Endothelial cell of umbilical vein (primary cell): ENCODE results near the gene GGTLC2. TPM values are rescaled to one million over a fixed set of nuclear protein-coding genes. Genes with fewer than 3 reads are reported as not detected.

Experiments
- BruUV-seq: library from RNA; stranded (reverse); fragments of 400-500 nt; replicated peaks from 2 replicates; lab custom pipeline; 2021; lab: Mats Ljungman, UMichigan
- CTCF ChIA-PET: fragments of 300-600, 350-600 bp; sonication (Branson Sonifier 250); formaldehyde crosslinking; loops from one replicate; lab custom pipeline; 2021; ENCODE audit warnings: antibody characterized with exemption, inconsistent platforms; lab: Charles Lee
- POLR2A ChIA-PET: fragments of 300-600, 350-600 bp; sonication (Branson Sonifier 250); formaldehyde crosslinking; loops from one replicate; lab custom pipeline; 2021; ENCODE audit warnings: antibody characterized with exemption, inconsistent platforms; lab: Charles Lee
- DNase-seq: peaks from one replicate; pipeline ENCODE4 v3.0.0-alpha.2; 2011; ENCODE audit warnings: low read depth, low spot score
- FAIRE-seq: peaks from 2 replicates; lab custom pipeline; 2011; peaks lifted over from hg19 to GRCh38; lab: Jason Lieb, UNC
- H2AFZ ChIP-seq: 2 replicates; pipeline ENCODE4 v1.6.0; 2012; ENCODE audit warnings: low read depth, low read length, control low read depth, inconsistent platforms
- H3K27ac ChIP-seq: 2 replicates; pipeline ENCODE4 v1.5.1; 2011; ENCODE audit warnings: low read depth, mild to moderate bottlenecking, control low read depth, low read length, moderate library complexity; ENCODE audit not compliant: insufficient read depth
- H3K27me3 ChIP-seq, 2 experiments: 2 replicates each; pipeline versions ENCODE4 v1.6.0 to v1.6.1; 2011; ENCODE audit warnings: low read length in 2 of 2, mixed read lengths in 1 of 2; ENCODE audit not compliant: control insufficient read depth in 2 of 2, insufficient read depth in 2 of 2
- H3K36me3 ChIP-seq, 2 experiments: 2 replicates in 1 of 2; 3 replicates in 1 of 2; pipeline ENCODE4 v1.5.1; 2011; ENCODE audit warnings: low read length in 2 of 2, mild to moderate bottlenecking in 1 of 2, moderate library complexity in 1 of 2; ENCODE audit not compliant: control insufficient read depth in 2 of 2, insufficient read depth in 2 of 2; ENCODE audit errors: extremely low read depth in 1 of 2
- H3K4me1 ChIP-seq: 3 replicates; pipeline ENCODE4 v1.5.1; 2011; ENCODE audit warnings: mild to moderate bottlenecking, low read length; ENCODE audit not compliant: control insufficient read depth, insufficient read depth; ENCODE audit errors: extremely low read depth
- H3K4me2 ChIP-seq: 2 replicates; pipeline ENCODE4 v1.6.1; 2011; ENCODE audit warnings: low read length, control low read depth, mixed read lengths; ENCODE audit not compliant: insufficient read depth
- H3K4me3 ChIP-seq, 3 experiments: fragments of 200-600 bp in 1 of 3; sonication (generic), shearing (Covaris generic) in 1 of 3; replicated peaks in 1 of 3; 2 replicates each; pipeline ENCODE4 v1.5.1; 2011 to 2016; ENCODE audit warnings: control low read depth in 3 of 3, low read length in 3 of 3, mild to moderate bottlenecking in 2 of 3, inconsistent platforms in 1 of 3, low read depth in 1 of 3, moderate library complexity in 1 of 3; ENCODE audit not compliant: insufficient read depth in 1 of 3
- H3K79me2 ChIP-seq: 2 replicates; pipeline ENCODE4 v1.6.0; 2012; ENCODE audit warnings: low read length, inconsistent platforms; ENCODE audit not compliant: control insufficient read depth, insufficient read depth
- H3K9ac ChIP-seq: replicated peaks from 2 replicates; pipeline ENCODE3; 2011; ENCODE audit warnings: low read length, control low read depth; ENCODE audit not compliant: insufficient read depth; ENCODE audit errors: extremely low read depth
- H3K9me1 ChIP-seq: replicated peaks from 3 replicates; pipeline ENCODE4 v1.6.0; 2011; ENCODE audit warnings: mild to moderate bottlenecking, low read length; ENCODE audit not compliant: control insufficient read depth, insufficient read depth; ENCODE audit errors: extremely low read depth
- H3K9me3 ChIP-seq: replicated peaks from 2 replicates; pipeline ENCODE4 v1.5.1; 2012; ENCODE audit warnings: low read length, inconsistent platforms; ENCODE audit not compliant: control insufficient read depth, insufficient read depth
- H4K20me1 ChIP-seq: replicated peaks from 2 replicates; pipeline ENCODE3; 2011; ENCODE audit warnings: mild to moderate bottlenecking, low read length; ENCODE audit not compliant: control insufficient read depth, insufficient read depth; ENCODE audit errors: extremely low read depth
- CTCF ChIP-seq, 2 donors: IDR thresholded peaks; 1 replicate in 1 of 2; 2 replicates in 1 of 2; pipeline ENCODE4 v1.5.1; 2011; ENCODE audit warnings: low read length in 2 of 2, mild to moderate bottlenecking in 2 of 2, moderate library complexity in 2 of 2, control low read depth in 1 of 2, inconsistent platforms in 1 of 2, low read depth in 1 of 2; ENCODE audit not compliant: insufficient read depth in 1 of 2; ENCODE audit errors: extremely low read depth in 1 of 2
- EZH2 ChIP-seq: IDR thresholded peaks from 2 replicates; pipeline ENCODE4 v1.6.1; 2012; ENCODE audit warnings: borderline replicate concordance, low read depth, mild to moderate bottlenecking, moderate library complexity, low read length, inconsistent platforms; ENCODE audit not compliant: severe bottlenecking
- FOS ChIP-seq: IDR thresholded peaks from 2 replicates; pipeline ENCODE4 v1.6.1; 2011; ENCODE audit warnings: mild to moderate bottlenecking, low read length, moderate library complexity, borderline replicate concordance; ENCODE audit not compliant: insufficient read depth
- GATA2 ChIP-seq: IDR thresholded peaks from 2 replicates; pipeline ENCODE4 v1.7.0; 2011; ENCODE audit warnings: low read depth, mild to moderate bottlenecking, moderate library complexity, mixed read lengths, low read length; ENCODE audit not compliant: insufficient read length, insufficient read depth
- JUN ChIP-seq: IDR thresholded peaks from 2 replicates; pipeline ENCODE4 v1.6.1; 2011; ENCODE audit warnings: borderline replicate concordance, low read depth; ENCODE audit not compliant: insufficient read length, insufficient read depth
- MAX ChIP-seq: IDR thresholded peaks from 2 replicates; pipeline ENCODE4 v1.6.1; 2011; ENCODE audit not compliant: insufficient read depth, insufficient read length
- MYC ChIP-seq: IDR thresholded peaks from one replicate; pipeline ENCODE4 v1.6.1; 2011; ENCODE audit warnings: mild to moderate bottlenecking, low read depth, low read length
- POLR2A ChIP-seq: IDR thresholded peaks from 2 replicates; pipeline ENCODE4 v1.6.1; 2012; ENCODE audit warnings: low read depth, mild to moderate bottlenecking, control low read depth, low read length
- POLR2AphosphoS5 ChIP-seq: IDR thresholded peaks from 2 replicates; pipeline ENCODE4 v1.6.1; 2012; ENCODE audit warnings: low read depth, mild to moderate bottlenecking, control low read depth, low read length, moderate library complexity; ENCODE audit not compliant: insufficient read depth
- dilution Hi-C: fragments of 300-500 bp; cut with MboI; formaldehyde crosslinking; loops from one replicate; pipeline ENCODE4 v1.15.0; 2019; ENCODE audit warnings: low sequenced_read_pairs; ENCODE audit not compliant: extremely low pct_ligation_motif_present
- intact Hi-C: fragments of 100-400 bp; cut with micrococcal nuclease; formaldehyde crosslinking; loops from one replicate; pipeline ENCODE4 v1.10.0; 2022
- polyA plus RNA-seq, 4 experiments: library from polyadenylated mRNA; depleted of rRNA in 3 of 4; stranded (reverse) in 3 of 4; unstranded in 1 of 4; fragments of >200 nt; gene quantifications; 2 replicates each; pipeline versions ENCODE4 v1.2.1 to v1.2.3, GENCODE V29; 2011 to 2012; ENCODE audit warnings: missing spikeins in 1 of 4
- total RNA-seq: library from RNA; stranded (reverse); gene quantifications from 2 replicates; pipeline ENCODE4 v1.2.3, GENCODE V29; 2021

The GGTLC2 gene
- total and polyA plus RNA-seq, 2 donors (not counting 3 experiments of a cell fraction or from before 2014, with no cell fraction given), result not detected

- FAIRE-seq, result no peak
- no TSS peak for BruUV-seq
- no peak overlapping the region for H3K4me2 ChIP-seq
- H3K4me3 ChIP-seq, result no peak overlapping the region
- no peaks in the 10 kb centered on the region for H3K36me3 ChIP-seq
- no peaks in the 10 kb centered on the region for H3K27me3 ChIP-seq
- no peak overlapping the region for H2AFZ ChIP-seq
- ChIA-PET POLR2A (no interaction called here), CTCF (interaction anchor here (0.7 to 1.9 kb wide), 2 partner anchors 13 to 92 kb away, joined by 3 to 8 read pairs; no protein-coding TSS in a partner anchor)
- dilution Hi-C loops, result no loop called here
- H3K27ac ChIP-seq, result no peak overlapping the region
- no peak overlapping the region for H3K9ac ChIP-seq
- intact Hi-C loops, result no loop called here
- TF ChIP-seq FOS (no peak), GATA2 (no peak), JUN (no peak), MAX (no peak), MYC (no peak), POLR2AphosphoS5 (no peak), POLR2A (no peak), CTCF (IDR thresholded peaks at IDR 0.05; ENCODE audit: extremely low read depth in 1 of 2, insufficient read depth in 1 of 2, low read depth in 1 of 2, low read length in 2 of 2) (no peak), EZH2 (no peak)
- no peaks in the 10 kb centered on the region for H4K20me1 ChIP-seq
- no peaks in the 10 kb centered on the region for H3K9me1 ChIP-seq
- no peaks in the 10 kb centered on the region for H3K79me2 ChIP-seq
- no peaks in the 10 kb centered on the region for H3K4me1 ChIP-seq
- H3K9me3 ChIP-seq, result no peaks in the 10 kb centered on the region
- no peak for DNase-seq
Measured at GRCh38 chr22:22678970-22679369, 34.6 kb downstream of the GGTLC2 start.
